Cerebellar nuclear complex (tissue), 1 donor: ENCODE data around the gene RPS15.
A peak's percentile ranks its signal among the peaks of the same experiment; 100 is the strongest.

ENCODE experiments used
- DNase-seq, 2 experiments: peaks; one replicate each; lab custom pipeline; 2025; lab: John Stamatoyannopoulos, UW

Gene RPS15

DNA sequence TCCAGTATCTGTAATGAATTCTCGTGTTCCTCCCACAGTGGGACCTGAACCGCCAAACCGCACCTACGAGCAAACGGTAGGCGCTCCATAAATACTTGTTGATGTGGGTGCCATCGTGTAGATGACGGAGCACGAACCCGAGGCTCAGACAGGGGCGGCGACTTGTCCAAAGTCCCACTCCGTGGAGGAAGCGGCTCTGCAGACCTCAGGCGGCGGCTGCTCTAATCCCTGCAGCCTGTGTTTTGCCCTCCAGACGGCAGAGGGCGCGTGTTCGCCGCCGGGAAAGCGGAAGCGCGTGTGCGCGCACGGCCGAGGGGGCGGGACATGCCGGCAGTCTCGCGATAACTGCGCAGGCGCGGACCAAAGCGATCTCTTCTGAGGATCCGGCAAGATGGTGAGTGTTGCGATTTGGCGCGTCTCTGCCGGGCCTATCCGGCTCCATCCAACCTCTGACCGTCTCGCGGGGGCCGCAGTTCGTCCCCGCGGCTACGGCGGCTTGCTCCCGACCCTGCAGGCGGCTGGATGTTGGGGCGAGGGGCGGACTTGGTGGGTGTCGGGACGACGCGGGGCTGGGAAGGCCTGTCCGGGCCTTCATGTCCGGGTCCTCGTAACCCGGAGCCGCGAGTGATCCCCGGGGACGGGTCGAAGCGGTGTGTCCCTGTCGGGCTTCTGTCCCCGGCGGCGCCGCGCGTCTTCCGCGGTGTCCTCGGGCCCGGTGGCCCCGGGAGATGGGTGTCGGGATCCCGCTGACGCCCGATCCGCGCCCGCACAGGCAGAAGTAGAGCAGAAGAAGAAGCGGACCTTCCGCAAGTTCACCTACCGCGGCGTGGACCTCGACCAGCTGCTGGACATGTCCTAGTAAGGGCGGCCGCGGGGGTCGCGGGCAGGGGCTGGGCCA lies at the start of gene RPS15:
Gene RPS15 (plus strand): TSS at position 362 of the 898 bp plus-strand sequence. CDS start 30 bp downstream, at position 392.
- peak in 1 of 2 experiments; percentile 72 for DNase-seq

DNA sequence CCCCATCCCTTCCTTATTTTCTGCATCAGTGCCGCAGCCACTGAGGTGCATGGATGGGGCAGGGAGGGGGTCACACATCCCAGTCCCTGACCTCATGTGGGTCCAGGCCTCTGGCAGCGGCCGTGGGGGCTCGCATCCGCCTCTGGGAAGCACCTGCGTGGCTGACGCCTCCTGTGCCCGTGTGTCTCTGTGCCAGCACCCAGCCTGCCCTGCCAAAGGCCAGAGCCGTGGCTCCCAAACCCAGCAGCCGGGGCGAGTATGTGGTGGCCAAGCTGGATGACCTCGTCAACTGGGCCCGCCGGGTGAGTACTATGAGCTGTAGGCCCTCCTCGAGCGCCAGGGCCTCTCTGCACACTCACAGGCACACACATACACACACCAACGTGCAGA lies 49.6 kb upstream of the RPS15 start:
- DNase-seq: no peak

- no peak for DNase-seq
Observed at GRCh38 chr19:1389033-1389940, 48.9 kb upstream of the RPS15 start.

- no peak for DNase-seq
Observed at GRCh38 chr19:1390890-1391423, 47.2 kb upstream of the RPS15 start.

GRCh38 chr19:1392407-1392806 lies 45.8 kb upstream of the RPS15 start:
- DNase-seq: no peak

DNA sequence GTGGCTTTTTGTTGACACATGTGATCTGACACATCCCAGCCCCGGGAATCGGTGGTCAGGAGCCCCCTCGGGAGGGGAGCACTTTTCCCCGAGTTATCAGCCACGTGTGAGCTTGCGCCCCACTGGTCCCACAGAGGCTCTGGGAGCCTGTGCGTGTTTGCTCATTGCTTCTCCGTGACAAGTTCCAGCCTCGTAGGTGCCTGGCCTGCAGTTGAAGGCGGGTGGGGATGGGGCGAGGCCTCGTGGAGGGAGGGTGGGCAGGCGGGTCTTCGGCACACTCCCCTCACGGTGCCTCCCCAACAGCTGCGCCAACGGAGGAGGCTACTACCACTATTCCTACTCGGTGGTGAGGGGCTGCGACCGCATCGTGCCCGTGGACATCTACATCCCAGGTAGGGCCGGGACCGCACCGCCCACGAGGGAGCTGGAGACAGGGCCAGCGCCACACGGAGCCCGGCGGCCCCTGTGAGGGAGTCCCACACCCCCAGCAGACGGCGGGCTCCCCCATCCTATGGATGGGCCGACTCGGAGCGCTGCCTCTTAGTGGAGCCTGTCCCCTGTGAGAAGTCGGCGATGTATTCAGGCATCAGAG lies 45.2 kb upstream of the RPS15 start:
- DNase-seq: no peak

DNA sequence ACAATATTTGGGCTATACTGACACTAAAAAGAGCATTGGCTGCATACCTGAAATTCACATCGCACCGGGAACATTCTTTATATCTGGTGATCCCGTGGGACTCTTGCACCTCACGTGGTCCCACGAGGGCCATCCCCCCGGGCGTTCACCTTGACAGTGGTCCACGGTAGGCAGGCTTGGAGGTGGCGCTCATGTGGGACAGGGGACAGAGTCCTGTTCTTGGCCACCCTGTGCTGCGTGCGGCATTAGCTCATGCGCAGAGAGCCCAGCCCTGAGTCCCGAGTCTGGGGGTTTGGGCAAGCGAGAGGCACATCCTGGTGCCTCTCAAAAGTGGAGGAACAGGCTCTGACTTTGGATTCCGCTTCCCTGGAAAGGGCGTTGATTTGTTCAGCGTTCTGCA lies 44.4 kb upstream of the RPS15 start:
- no peak for DNase-seq

DNA sequence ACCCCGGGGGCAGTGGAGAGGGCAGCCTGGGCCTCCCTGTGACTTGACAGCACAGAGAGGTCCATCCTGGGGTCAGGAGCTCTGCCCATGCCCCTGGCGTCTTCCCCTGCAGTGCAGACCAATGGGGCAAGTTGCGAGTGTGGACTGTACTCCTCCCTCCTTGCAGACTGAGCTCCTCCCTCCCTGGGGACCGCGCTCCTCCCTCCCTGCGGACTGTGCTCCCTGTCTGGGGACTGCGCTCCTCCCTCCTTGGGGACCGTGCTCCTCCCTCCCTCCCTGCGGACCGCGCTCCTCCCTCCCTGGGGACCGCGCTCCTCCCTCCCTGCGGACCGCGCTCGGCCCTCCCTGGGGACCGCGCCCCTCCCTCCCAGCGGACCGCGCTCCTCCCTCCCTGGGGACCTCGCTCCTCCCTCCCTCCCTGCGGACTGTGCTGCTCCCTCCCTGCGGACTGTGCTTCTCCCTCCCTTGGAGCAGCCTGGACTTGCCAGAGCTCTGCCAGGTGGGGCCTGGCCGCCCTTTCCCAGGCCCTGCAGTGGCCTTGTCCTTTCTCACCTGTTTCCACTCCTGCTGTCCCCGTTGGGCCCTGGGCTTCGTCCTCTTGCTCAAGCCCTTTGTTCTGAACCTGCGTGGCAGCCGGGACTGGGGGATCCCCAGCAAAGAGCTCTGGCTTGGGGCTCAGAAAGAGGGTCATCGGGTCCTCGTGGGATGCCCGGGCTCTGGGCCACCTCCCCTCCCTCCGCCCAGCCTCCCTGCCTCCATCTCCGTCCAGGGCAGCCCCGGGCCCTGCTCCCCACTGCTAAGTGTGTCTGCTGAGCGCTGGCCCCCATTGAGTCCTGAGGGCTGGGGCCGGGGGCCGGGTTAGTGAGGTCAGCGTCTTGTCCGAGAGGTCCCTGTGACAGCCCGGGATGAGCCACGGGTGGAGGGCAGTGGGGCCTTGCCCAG lies 43.7 kb upstream of the RPS15 start:
- no peak for DNase-seq

DNA sequence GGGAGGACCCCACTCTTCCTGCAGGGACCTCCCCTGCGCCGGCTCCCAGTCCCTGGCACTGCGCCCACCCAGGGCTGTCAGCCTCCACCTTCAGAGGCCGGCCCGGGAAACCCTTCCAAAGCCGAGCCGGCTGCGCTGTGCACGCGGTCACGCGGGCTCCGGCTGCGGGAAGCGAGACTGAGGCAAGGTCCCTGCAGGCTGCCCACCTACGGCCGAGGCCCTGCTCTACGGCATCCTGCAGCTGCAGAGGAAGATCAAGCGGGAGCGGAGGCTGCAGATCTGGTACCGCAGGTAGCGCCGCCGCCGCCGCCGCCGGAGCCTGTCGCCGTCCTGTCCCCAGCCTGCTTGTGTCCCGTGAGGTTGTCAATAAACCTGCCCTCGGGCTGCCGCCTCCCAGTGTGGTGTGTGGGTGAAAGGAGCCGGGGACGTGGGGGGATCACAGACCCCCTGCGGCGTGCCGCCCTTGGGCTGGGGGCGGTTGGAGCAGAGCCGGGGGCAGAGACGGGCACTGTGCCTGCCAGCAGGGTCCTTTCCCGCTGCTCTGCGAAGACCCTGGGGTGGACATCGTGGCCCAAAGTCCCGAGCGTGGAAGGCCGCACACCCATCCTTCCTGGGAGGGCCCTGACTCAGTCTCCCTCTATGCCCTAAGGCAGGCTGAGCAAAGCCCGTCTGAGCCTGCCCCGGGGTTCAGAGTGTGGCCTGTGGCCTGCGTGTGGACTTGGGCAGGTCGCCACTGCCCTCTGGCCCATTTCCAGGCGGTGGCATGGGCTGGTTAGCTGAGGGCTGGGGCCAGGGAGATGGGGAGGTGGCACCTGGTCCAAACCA lies 42.8 kb upstream of the RPS15 start:
- no peak for DNase-seq

GRCh38 chr19:1396019-1396767 lies 42.0 kb upstream of the RPS15 start:
- no peak for DNase-seq

- DNase-seq: no peak
Observed at GRCh38 chr19:1396768-1397679, 41.2 kb upstream of the RPS15 start.

DNA sequence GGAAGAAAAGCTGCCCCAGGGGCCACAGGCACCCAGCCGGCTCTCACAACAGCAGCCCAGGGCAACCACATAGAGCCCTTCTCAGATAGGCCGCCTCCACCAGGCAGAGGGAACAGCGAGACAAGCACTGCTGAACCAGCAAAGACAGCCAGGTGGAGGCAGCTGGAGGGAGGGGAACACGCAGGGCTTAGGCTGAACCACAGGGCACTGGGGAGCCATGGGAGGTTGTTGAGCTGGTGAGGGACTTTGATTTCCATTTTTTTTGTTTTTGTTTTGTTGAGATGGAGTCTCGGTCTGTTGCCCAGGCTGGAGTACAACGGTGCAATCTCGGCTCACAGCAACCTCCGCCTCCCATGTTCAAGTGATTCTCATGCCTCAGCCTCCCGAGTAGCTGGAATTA lies 40.4 kb upstream of the RPS15 start:
- no peak for DNase-seq

DNA sequence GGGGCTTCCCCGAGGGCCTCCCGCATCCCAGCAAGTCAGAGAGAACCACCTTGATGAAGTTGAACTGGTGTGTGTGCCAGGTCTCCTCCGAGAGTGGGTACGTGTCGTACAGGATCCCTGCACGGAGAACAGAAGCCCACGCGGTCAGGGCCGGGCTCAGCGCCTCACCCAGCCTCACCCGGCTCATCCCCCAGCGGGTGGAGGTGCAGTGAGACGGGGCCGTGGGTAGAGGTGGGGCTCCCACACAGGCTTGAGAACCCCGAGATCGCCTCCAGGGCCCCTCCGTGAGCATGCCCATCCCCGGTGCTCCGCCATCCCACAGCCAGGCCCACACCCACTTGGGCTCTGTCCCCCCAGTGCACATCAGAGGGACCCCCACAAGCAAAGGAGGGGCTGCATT lies 39.1 kb upstream of the RPS15 start:
- DNase-seq: no peak

DNA sequence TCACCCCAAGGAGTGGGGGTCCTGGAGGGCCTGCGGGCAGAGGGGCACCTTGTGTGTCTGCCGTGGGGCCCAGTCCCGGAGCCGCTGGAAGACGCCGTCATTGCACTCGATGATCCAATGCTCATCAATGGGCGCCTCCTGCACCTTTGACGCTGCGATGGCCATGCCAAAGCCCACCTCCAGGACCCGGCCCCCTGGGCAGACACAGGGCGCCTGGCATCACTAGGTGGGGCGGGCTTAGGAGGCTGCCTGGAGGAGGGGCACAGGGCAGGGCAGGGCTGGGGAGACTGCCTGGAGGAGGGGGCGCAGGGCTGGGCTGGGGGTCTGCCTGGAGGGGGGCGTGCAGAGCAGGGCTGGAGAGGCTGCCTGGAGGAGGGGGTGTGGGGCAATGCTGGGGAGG lies 38.5 kb upstream of the RPS15 start:
- no peak for DNase-seq

GRCh38 chr19:1400281-1401137 lies 37.7 kb upstream of the RPS15 start:
- DNase-seq: peak in 1 of 2 experiments; percentile 40

DNA sequence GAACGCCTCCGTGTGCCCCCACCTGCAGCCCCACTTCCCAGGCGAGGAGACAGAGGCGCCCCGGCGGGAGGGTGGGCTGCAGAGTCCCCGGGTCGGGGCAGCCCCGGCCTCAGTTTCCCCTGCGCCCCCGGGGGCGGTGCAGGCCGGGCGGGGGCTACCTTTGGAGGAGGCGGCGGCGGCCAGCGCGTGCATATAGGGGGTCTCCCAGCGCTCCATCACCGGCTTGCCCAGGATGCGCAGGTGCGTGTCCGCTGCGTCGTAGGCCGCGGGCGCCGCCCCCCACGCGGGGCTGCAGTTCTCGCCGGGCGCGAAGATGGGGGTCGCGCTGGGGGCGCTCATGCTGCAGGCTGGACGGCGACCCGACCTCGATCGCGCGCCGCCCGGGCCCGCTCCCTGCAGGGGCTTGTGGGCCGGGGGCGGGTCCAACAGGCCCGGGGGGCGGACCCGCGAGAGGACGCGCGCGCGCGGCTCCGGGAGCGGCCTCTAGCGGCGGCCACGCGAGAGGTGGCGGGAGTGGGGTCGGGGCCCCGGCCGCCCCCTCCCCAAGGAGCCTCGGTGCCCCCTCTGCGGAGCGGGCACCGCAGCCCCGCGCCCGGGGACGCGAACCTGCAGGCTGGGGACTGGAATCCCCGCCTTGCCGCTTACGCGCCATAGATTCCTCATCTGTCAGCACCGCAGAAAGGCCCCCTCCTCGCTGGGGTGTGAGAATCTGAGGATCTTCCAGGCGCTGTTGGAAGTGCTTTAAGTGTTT lies 36.9 kb upstream of the RPS15 start, which contains the start of gene GAMT:
Gene GAMT (minus strand): TSS at position 405 of the 751 bp plus-strand sequence. CDS start 66 bp downstream, at position 339.
- no peak for DNase-seq

GRCh38 chr19:1401889-1402217 lies 36.3 kb upstream of the RPS15 start:
- DNase-seq: no peak
